ENCODE measurements around the gene RBP2.

RBP2 gene

GRCh38 chr3:139523166-139523565 lies 46.9 kb upstream of the RBP2 start:
- no peaks in the 10 kb centered on the region for H3K27me3 ChIP-seq (ENCODE audit: low read length)
- H3K27ac ChIP-seq (ENCODE audit: low read depth, low read length): no peak overlapping the region
- H2AFZ ChIP-seq (ENCODE audit: low read depth, low read length, severe bottlenecking): no peak overlapping the region
- H3K79me2 ChIP-seq (ENCODE audit: insufficient read depth, low read length): no peaks in the 10 kb centered on the region
- no peaks in the 10 kb centered on the region for H3K36me3 ChIP-seq (ENCODE audit: low read length)
- H3K4me3 ChIP-seq (ENCODE audit: insufficient read depth, low read length, poor library complexity, severe bottlenecking): no peak overlapping the region
- no peaks in the 10 kb centered on the region for H4K20me1 ChIP-seq (ENCODE audit: low read depth, low read length)
- no peak overlapping the region for H3K4me2 ChIP-seq (ENCODE audit: low read depth, low read length, poor library complexity, severe bottlenecking)
- no peaks in the 10 kb centered on the region for H3K9me3 ChIP-seq (ENCODE audit: insufficient read depth, low read length)
- TF ChIP-seq EZH2phosphoT487 (conservative IDR thresholded peaks at IDR 0.05; ENCODE audit: low read length) (no peak), CTCF (IDR thresholded peaks at IDR 0.05; ENCODE audit: insufficient read depth, low read length, poor library complexity, severe bottlenecking) (no peak)
- no peaks in the 10 kb centered on the region for H3K9me2 ChIP-seq (replicated peaks; ENCODE audit: insufficient read depth, low read length)
- no peak overlapping the region for H3K9ac ChIP-seq (ENCODE audit: low read length)
- H3F3A ChIP-seq (ENCODE audit: insufficient read depth): no peaks in the 10 kb centered on the region

- Histone ChIP-seq H3F3A (ENCODE audit: insufficient read depth) (no peaks in the 10 kb centered on the region), H4K20me1 (ENCODE audit: low read depth, low read length) (no peaks in the 10 kb centered on the region), H3K4me3 (ENCODE audit: insufficient read depth, low read length, poor library complexity, severe bottlenecking) (no peak overlapping the region), H3K4me2 (ENCODE audit: low read depth, low read length, poor library complexity, severe bottlenecking) (no peak overlapping the region), H3K9me2 (replicated peaks; ENCODE audit: insufficient read depth, low read length) (no peaks in the 10 kb centered on the region), H2AFZ (ENCODE audit: low read depth, low read length, severe bottlenecking) (no peak overlapping the region), H3K27ac (ENCODE audit: low read depth, low read length) (no peak overlapping the region), H3K36me3 (ENCODE audit: low read length) (no peaks in the 10 kb centered on the region), H3K9me3 (ENCODE audit: insufficient read depth, low read length) (no peaks in the 10 kb centered on the region), H3K9ac (ENCODE audit: low read length) (no peak overlapping the region), H3K27me3 (ENCODE audit: low read length) (no peaks in the 10 kb centered on the region), H3K79me2 (ENCODE audit: insufficient read depth, low read length) (no peaks in the 10 kb centered on the region)
- no peak for TF ChIP-seq CTCF (IDR thresholded peaks at IDR 0.05; ENCODE audit: insufficient read depth, low read length, poor library complexity, severe bottlenecking)
- no peak for TF ChIP-seq EZH2phosphoT487 (conservative IDR thresholded peaks at IDR 0.05; ENCODE audit: low read length)
Observed at GRCh38 chr3:139522421-139522820, 46.1 kb upstream of the RBP2 start.

DNA sequence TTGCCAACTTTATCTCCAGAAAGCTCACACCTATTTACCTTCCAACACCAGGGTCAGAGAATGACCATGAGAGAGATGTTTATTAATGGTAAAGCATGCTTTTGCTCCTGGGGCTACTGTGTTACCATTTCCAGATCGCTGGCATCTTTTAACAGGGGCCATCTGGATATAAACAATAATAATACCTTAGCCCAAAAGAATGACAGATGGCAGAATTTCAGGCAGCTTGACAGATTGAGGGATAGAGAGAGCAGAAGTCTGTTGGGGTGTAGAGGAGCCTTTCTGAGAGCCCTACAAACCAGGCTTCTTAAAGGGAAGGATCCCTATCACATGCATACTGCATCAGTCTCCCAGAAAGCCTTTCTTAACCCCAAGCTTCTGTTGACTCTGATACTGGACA lies 45.5 kb upstream of the RBP2 start:
- TF ChIP-seq EZH2phosphoT487 (conservative IDR thresholded peaks at IDR 0.05; ENCODE audit: low read length) (no peak), CTCF (IDR thresholded peaks at IDR 0.05; ENCODE audit: insufficient read depth, low read length, poor library complexity, severe bottlenecking) (no peak)
- Histone ChIP-seq H3K27me3 (ENCODE audit: low read length) (no peaks in the 10 kb centered on the region), H3K9ac (ENCODE audit: low read length) (no peak overlapping the region), H3K9me2 (replicated peaks; ENCODE audit: insufficient read depth, low read length) (no peaks in the 10 kb centered on the region), H3K9me3 (ENCODE audit: insufficient read depth, low read length) (no peaks in the 10 kb centered on the region), H2AFZ (ENCODE audit: low read depth, low read length, severe bottlenecking) (no peak overlapping the region), H3K4me2 (ENCODE audit: low read depth, low read length, poor library complexity, severe bottlenecking) (no peak overlapping the region), H4K20me1 (ENCODE audit: low read depth, low read length) (no peaks in the 10 kb centered on the region), H3K36me3 (ENCODE audit: low read length) (no peaks in the 10 kb centered on the region), H3F3A (ENCODE audit: insufficient read depth) (no peaks in the 10 kb centered on the region), H3K27ac (ENCODE audit: low read depth, low read length) (no peak overlapping the region), H3K79me2 (ENCODE audit: insufficient read depth, low read length) (no peaks in the 10 kb centered on the region), H3K4me3 (ENCODE audit: insufficient read depth, low read length, poor library complexity, severe bottlenecking) (no peak overlapping the region)

GRCh38 chr3:139521144-139521543 lies 44.8 kb upstream of the RBP2 start:
- no peak overlapping the region for H3K9ac ChIP-seq (ENCODE audit: low read length)
- no peak overlapping the region for H2AFZ ChIP-seq (ENCODE audit: low read depth, low read length, severe bottlenecking)
- H3K27ac ChIP-seq (ENCODE audit: low read depth, low read length): no peak overlapping the region
- H3K9me3 ChIP-seq (ENCODE audit: insufficient read depth, low read length): no peaks in the 10 kb centered on the region
- no peaks in the 10 kb centered on the region for H4K20me1 ChIP-seq (ENCODE audit: low read depth, low read length)
- no peak overlapping the region for H3K4me2 ChIP-seq (ENCODE audit: low read depth, low read length, poor library complexity, severe bottlenecking)
- no peaks in the 10 kb centered on the region for H3K9me2 ChIP-seq (replicated peaks; ENCODE audit: insufficient read depth, low read length)
- no peaks in the 10 kb centered on the region for H3K79me2 ChIP-seq (ENCODE audit: insufficient read depth, low read length)
- H3K4me3 ChIP-seq (ENCODE audit: insufficient read depth, low read length, poor library complexity, severe bottlenecking): no peak overlapping the region
- H3F3A ChIP-seq (ENCODE audit: insufficient read depth): no peaks in the 10 kb centered on the region
- TF ChIP-seq CTCF (IDR thresholded peaks at IDR 0.05; ENCODE audit: insufficient read depth, low read length, poor library complexity, severe bottlenecking) (no peak), EZH2phosphoT487 (conservative IDR thresholded peaks at IDR 0.05; ENCODE audit: low read length) (no peak)
- no peaks in the 10 kb centered on the region for H3K27me3 ChIP-seq (ENCODE audit: low read length)
- H3K36me3 ChIP-seq (ENCODE audit: low read length): no peaks in the 10 kb centered on the region
